ENCODE results near the gene HIGD2A. TPM values are rescaled to one million over a fixed set of nuclear protein-coding genes. Genes with fewer than 3 reads are reported as not detected.
A peak's percentile ranks its signal among the peaks of the same experiment; 100 is the strongest.

The HIGD2A gene
- 28.2 and 38.8 TPM in 2 replicates for total RNA-seq

GRCh38 chr5:176388444-176389134, at the start of gene HIGD2A, which contains the start of gene NOP16:
Gene HIGD2A (plus strand): TSS chr5:176388751. CDS start chr5:176388820, 69 bp downstream.
Gene NOP16 (minus strand): TSS chr5:176388598. CDS start chr5:176388539, 59 bp downstream.

GRCh38 chr5:176361437-176362232, 26.9 kb upstream of the HIGD2A start, which contains the start of gene KIAA1191:
Gene KIAA1191 (minus strand): TSS chr5:176361764. CDS start chr5:176359508, 2,256 bp downstream.

GRCh38 chr5:176365351-176366231, 23.0 kb upstream of the HIGD2A start, which contains the start of gene ARL10:
Gene ARL10 (plus strand): TSS chr5:176365487. CDS start chr5:176365564, 77 bp downstream.

GRCh38 chr5:176415952-176416924, 27.7 kb downstream of the HIGD2A start, which contains the start of gene CLTB:
Gene CLTB (minus strand): TSS chr5:176416539. CDS start chr5:176416363, 176 bp downstream.

Small RNA genes lying within 50 kb of the gene (small RNA-seq; reads per million reads assigned to genes)
- gene AC010297.1: not detected
- gene MIR1271: 4.6 reads per million, percentile 89 among the genes with 10 or more reads in this experiment

Other genes starting within 250 kb of the HIGD2A start
- 9.1 and 10.6 TPM in 2 replicates for gene SIMC1, start 150.3 kb upstream of the HIGD2A start, total RNA-seq
- gene KIAA1191, start 27.0 kb upstream of the HIGD2A start, total RNA-seq: 80.4 and 90.3 TPM in 2 replicates
- 8.5 and 9.1 TPM in 2 replicates for gene ARL10, start 23.3 kb upstream of the HIGD2A start, total RNA-seq
- gene NOP16, start 153 bp upstream of the HIGD2A start, total RNA-seq: 9.4 and 10.7 TPM in 2 replicates
- gene CLTB, start 27.8 kb downstream of the HIGD2A start, total RNA-seq: 88.3 and 98.3 TPM in 2 replicates
- gene FAF2, start 59.6 kb downstream of the HIGD2A start, total RNA-seq: 54.6 and 59.6 TPM in 2 replicates
- 4.0 and 4.1 TPM in 2 replicates for gene RNF44, start 148.7 kb downstream of the HIGD2A start, total RNA-seq
- gene CDHR2, start 160.6 kb downstream of the HIGD2A start, total RNA-seq: not detected in 2 replicates
- 1.7 and 2.8 TPM in 2 replicates for gene GPRIN1, start 221.4 kb downstream of the HIGD2A start, total RNA-seq
- gene SNCB, start 241.8 kb downstream of the HIGD2A start, total RNA-seq: not detected in 2 replicates
- not detected in 2 replicates for gene EIF4E1B, start 241.9 kb downstream of the HIGD2A start, total RNA-seq